ENCODE measurements around the gene SLC12A2. TPM values are rescaled to one million over a fixed set of nuclear protein-coding genes. Genes with fewer than 3 reads are reported as not detected.

Gene SLC12A2
- total and polyA plus RNA-seq, 2 donors (not counting 1 experiment from before 2014, with no cell fraction given), result 3.1 to 28.7 TPM

DNA sequence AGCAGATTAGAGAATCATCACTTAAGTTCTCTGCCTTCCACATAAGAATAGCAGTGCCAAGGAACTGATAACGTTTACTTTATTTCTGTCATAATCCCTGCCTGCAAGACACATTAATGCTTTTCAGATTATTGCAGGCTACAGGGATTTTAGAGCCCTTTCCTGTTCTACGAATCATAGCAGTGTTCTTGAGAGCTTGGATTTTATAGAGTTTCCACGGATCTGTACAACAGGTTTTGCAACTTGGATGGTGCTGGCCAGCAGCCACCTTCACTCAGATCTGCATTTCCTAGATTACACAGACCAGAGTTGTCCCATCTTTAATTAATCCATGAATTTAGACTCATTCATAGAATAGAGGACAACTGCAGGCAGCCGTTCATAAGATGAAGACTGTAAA lies 38.1 kb downstream of the SLC12A2 start:
- Histone ChIP-seq H3K36me3 (replicated peaks in 1 of 2; ENCODE audit: control extremely low read depth in 1 of 2, control insufficient read depth in 1 of 2, extremely low read depth in 1 of 2, insufficient read depth in 2 of 2, low read length in 1 of 2) (peaks cover 2 to 4% of the 10 kb centered on the region in 2 experiments), H2AFZ (ENCODE audit: insufficient read depth, low read depth, low read length, poor library complexity, severe bottlenecking) (no peak overlapping the region), H3K9ac (ENCODE audit: low read length) (no peak overlapping the region), H3K4me1 (ENCODE audit: control insufficient read depth in 2 of 2, insufficient read depth in 2 of 2, low read length in 2 of 2) (no peaks in the 10 kb centered on the region), H4K20me1 (ENCODE audit: control insufficient read depth, insufficient read depth, low read length, poor library complexity, severe bottlenecking) (no peaks in the 10 kb centered on the region), H3K4me3 (ENCODE audit: control extremely low read depth in 1 of 5, extremely low read depth in 1 of 5, insufficient read depth in 1 of 5, low read depth in 2 of 5, low read length in 4 of 5) (no peak overlapping the region), H3K27ac (ENCODE audit: low read length in 2 of 2) (no peak overlapping the region), H3K9me3 (ENCODE audit: control extremely low read depth in 1 of 3, control insufficient read depth in 2 of 3, insufficient read depth in 1 of 3, low read length in 2 of 3) (peaks cover 0 to 3% (median 2%) of the 10 kb centered on the region in 3 donors), H3K4me2 (replicated peaks; ENCODE audit: low read depth, low read length, poor library complexity, severe bottlenecking) (no peak overlapping the region), H3K79me2 (ENCODE audit: control insufficient read depth, insufficient read depth, low read length) (no peaks in the 10 kb centered on the region), H3K27me3 (replicated peaks in 1 of 4; ENCODE audit: control extremely low read depth in 1 of 4, control insufficient read depth in 3 of 4, insufficient read depth in 4 of 4, low read length in 3 of 4) (no peaks in the 10 kb centered on the region)
- ATAC-seq (ENCODE audit: low read depth), result no peak
- CTCF ChIA-PET, result no interaction called here
- Mint-ChIP-seq H3K9me3 (ENCODE audit: insufficient read depth) (peaks cover 2% of the 10 kb centered on the region), H3K4me3 (no peak overlapping the region), H3K27ac (no peak overlapping the region), H3K27me3 (no peaks in the 10 kb centered on the region), H3K4me1 (peaks cover 7% of the 10 kb centered on the region)
- POLR2A ChIA-PET, result no interaction called here
- TF ChIP-seq, protein P1, sequence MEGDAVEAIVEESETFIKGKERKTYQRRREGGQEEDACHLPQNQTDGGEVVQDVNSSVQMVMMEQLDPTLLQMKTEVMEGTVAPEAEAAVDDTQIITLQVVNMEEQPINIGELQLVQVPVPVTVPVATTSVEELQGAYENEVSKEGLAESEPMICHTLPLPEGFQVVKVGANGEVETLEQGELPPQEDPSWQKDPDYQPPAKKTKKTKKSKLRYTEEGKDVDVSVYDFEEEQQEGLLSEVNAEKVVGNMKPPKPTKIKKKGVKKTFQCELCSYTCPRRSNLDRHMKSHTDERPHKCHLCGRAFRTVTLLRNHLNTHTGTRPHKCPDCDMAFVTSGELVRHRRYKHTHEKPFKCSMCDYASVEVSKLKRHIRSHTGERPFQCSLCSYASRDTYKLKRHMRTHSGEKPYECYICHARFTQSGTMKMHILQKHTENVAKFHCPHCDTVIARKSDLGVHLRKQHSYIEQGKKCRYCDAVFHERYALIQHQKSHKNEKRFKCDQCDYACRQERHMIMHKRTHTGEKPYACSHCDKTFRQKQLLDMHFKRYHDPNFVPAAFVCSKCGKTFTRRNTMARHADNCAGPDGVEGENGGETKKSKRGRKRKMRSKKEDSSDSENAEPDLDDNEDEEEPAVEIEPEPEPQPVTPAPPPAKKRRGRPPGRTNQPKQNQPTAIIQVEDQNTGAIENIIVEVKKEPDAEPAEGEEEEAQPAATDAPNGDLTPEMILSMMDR (IDR thresholded peaks at IDR 0.05), result no peak
- TF ChIP-seq EZH2 (IDR thresholded peaks at IDR 0.05; ENCODE audit: borderline replicate concordance, insufficient read depth, low read depth, low read length, poor library complexity, severe bottlenecking), result no peak
- DNase-seq, result no peak
- intact Hi-C loops (cut with micrococcal nuclease), result no loop called here
- WGBS (ENCODE audit: insufficient coverage), result 100% methylated on average over 2 of the region's 4 CpGs

DNA sequence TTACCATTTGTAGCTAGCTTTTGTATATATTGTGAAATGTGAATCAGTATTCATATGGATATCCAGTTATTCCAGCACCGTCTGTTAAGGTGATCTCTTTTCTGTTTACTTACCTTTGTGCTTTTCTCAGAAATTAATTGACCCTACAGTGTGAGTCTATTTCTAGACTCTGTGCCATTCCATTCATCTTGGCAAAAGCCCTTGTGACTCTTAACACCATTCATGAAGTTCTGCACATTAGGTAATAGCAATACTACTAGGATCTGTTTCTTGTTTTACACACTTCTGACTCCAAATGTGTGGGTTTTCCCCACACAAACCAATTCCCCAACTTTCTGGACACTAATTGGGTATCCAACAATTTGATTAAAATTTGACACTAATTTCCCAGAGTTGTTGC lies 40.4 kb downstream of the SLC12A2 start:
- TF ChIP-seq EZH2 (IDR thresholded peaks at IDR 0.05; ENCODE audit: borderline replicate concordance, insufficient read depth, low read depth, low read length, poor library complexity, severe bottlenecking), result no peak
- intact Hi-C loops (cut with micrococcal nuclease), result no loop called here

More for the DNA sequence above, 40.4 kb downstream of the SLC12A2 start:
- peaks cover 7% of the 10 kb centered on the region for H3K4me1 Mint-ChIP-seq
- no peak overlapping the region for H3K27ac Mint-ChIP-seq
- Histone ChIP-seq H3K4me2 (replicated peaks; ENCODE audit: low read depth, low read length, poor library complexity, severe bottlenecking) (no peak overlapping the region), H3K9ac (ENCODE audit: low read length) (no peak overlapping the region), H2AFZ (ENCODE audit: insufficient read depth, low read depth, low read length, poor library complexity, severe bottlenecking) (no peak overlapping the region), H3K4me3 (ENCODE audit: control extremely low read depth in 1 of 5, extremely low read depth in 1 of 5, insufficient read depth in 1 of 5, low read depth in 2 of 5, low read length in 4 of 5) (no peak overlapping the region), H3K9me3 (ENCODE audit: control extremely low read depth in 1 of 3, control insufficient read depth in 2 of 3, insufficient read depth in 1 of 3, low read length in 2 of 3) (peaks cover 0 to 2% (median 2%) of the 10 kb centered on the region in 3 donors), H3K36me3 (replicated peaks in 1 of 2; ENCODE audit: control extremely low read depth in 1 of 2, control insufficient read depth in 1 of 2, extremely low read depth in 1 of 2, insufficient read depth in 2 of 2, low read length in 1 of 2) (no peaks in the 10 kb centered on the region), H3K27me3 (replicated peaks in 1 of 4; ENCODE audit: control extremely low read depth in 1 of 4, control insufficient read depth in 3 of 4, insufficient read depth in 4 of 4, low read length in 3 of 4) (no peaks in the 10 kb centered on the region), H3K79me2 (ENCODE audit: control insufficient read depth, insufficient read depth, low read length) (no peaks in the 10 kb centered on the region), H3K27ac (ENCODE audit: low read length in 2 of 2) (no peak overlapping the region), H3K4me1 (ENCODE audit: control insufficient read depth in 2 of 2, insufficient read depth in 2 of 2, low read length in 2 of 2) (no peaks in the 10 kb centered on the region), H4K20me1 (ENCODE audit: control insufficient read depth, insufficient read depth, low read length, poor library complexity, severe bottlenecking) (no peaks in the 10 kb centered on the region)
- ATAC-seq (ENCODE audit: low read depth), result no peak
- peaks cover 1% of the 10 kb centered on the region for H3K9me3 Mint-ChIP-seq (ENCODE audit: insufficient read depth)
- WGBS (ENCODE audit: insufficient coverage), result 100% methylated on average over 1 of the region's 1 CpG
- CTCF ChIA-PET, result no interaction called here
- POLR2A ChIA-PET, result no interaction called here
- H3K4me3 Mint-ChIP-seq, result no peak overlapping the region
- no peak for DNase-seq
- H3K27me3 Mint-ChIP-seq, result no peaks in the 10 kb centered on the region
